LoVo (cell line): ENCODE results near the gene OR56A3.

ENCODE experiments used
- DNase-seq: peaks from one replicate; pipeline ENCODE4 v3.0.0-alpha.2; 2016; ENCODE audit warnings: low spot score

The OR56A3 gene

GRCh38 chr11:5973530-5973929, 31.5 kb downstream of the OR56A3 start:
- no peak for DNase-seq

DNA sequence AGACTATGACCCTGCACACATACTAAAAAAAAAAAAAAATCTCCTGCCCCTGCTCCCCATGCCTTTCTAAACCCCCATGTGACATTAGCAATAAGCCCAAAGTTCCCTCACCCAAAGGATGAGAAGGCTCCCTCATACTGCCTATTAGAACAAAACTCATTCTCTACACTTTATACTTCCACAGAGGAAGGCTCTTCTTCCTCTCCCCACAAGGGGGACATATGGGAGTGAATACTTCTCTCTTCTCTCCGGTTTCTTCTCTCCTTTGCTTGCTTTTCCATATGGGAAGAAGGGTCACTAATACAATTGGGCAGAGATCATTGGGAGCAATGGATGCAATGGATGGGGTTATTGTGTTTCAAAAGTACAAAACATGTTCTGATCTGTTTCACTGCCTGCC, 41.4 kb downstream of the OR56A3 start:
- no peak for DNase-seq

GRCh38 chr11:5986885-5987284, 44.8 kb downstream of the OR56A3 start, which contains the start of gene OR52L1:
Gene OR52L1 (minus strand): TSS chr11:5986985. CDS start chr11:5986930, 55 bp downstream.
- no peak for DNase-seq

- no peak for DNase-seq
Observed at GRCh38 chr11:5989203-5989602, 47.2 kb downstream of the OR56A3 start.

GRCh38 chr11:5992150-5992549, 50.1 kb downstream of the OR56A3 start:
- no peak for DNase-seq

DNA sequence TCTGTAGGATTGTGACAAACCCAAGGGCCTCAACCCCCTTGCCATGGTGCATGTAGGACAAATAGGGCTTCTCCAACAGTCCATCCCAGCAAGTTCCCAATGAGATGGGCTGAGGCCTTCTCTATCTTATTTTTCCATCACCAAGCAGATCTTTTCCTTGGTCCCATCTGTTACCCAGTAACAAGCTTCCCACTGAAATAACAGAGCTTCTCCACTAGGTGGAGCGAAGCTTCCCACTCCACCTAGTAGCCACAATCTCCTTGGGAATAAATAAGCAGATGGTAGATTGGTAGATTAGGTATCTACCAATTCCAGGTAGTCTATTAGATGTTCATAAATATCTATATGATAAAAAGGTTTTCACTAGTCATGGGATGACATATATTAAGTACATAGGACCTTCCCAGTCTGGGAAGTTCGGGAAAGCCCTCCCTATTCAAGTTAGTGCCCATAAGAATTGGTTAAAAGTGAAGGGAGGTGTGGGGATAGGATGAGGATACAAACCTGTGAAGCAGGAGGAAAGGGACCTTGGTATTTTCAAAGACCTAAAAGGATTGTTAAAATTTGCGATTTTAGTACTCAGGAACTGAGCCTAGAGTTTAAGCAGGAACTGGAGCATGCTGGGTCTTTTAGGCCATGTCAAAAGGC, 50.7 kb downstream of the OR56A3 start:
- peak; percentile 15 for DNase-seq

DNA sequence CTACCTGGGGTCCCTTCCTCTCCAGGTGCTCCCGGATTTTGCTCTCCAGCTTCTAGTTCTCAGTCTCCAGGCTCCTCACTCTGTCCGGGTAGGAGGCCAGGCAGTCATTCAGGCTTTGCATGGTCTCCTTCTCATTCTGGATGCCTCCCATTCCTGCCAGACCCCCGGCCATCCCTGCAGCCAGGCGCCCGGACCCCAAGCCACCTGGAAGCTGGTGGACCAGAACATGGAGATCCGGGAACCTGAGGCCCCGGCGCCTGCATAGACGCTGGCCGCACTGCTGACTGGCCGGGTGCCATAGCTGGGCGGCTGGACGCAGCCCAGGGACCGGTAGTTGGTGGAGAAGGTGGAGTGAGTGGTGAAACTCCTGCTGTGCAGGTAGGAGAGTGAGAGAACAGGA, 52.7 kb downstream of the OR56A3 start:
- no peak for DNase-seq
